Measurements from ENCODE around the gene LPO. TPM values are rescaled to one million over a fixed set of nuclear protein-coding genes. Genes with fewer than 3 reads are reported as not detected.

Gene LPO
- total RNA-seq, 1 donor from 2014 or later: 0.31 TPM

DNA sequence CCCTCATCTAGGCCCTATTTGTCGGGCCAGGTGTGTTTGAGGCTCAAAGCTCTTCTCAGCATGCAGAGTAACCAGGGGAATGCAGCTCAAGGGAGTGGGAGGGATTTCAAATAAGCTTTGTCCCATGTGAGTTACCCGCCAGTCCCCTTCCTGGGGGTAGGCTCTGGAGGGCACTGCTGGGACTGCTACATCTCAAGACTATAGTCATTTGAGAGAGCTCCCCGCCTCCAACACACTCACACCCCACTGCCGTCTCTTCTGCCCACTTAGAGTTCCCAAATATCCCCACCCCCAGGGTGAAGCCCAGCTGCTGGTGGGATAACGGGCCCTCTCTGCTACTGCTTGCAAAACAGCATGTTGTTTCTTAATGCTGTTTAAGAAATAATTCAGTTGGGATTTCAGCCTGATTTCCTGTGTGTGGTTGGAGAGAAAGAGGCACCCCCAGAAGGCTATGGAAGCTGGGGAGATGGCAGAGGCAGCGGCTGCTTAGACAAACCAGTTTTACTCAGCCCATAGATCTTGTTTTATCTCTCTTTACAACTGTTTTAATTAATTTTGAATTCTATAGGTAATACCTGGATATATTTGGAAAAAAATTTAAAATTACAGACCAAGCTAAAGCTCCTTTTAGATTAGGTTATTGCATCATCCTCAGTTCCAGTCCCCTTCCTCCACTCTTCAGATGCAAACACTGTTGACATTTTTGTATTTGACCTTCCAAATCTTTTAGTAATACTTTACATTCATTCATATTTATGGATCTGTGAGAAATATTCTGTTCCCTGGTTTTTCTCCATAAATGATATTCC, 46.4 kb downstream of the LPO start:
- peaks cover 7% of the 10 kb centered on the region for H3K27me3 Mint-ChIP-seq (ENCODE audit: unreplicated experiment)
- no peak overlapping the region for H3K4me3 Mint-ChIP-seq (ENCODE audit: unreplicated experiment)
- H3K27ac Mint-ChIP-seq (ENCODE audit: unreplicated experiment): no peak overlapping the region
- no peaks in the 10 kb centered on the region for H3K4me1 Mint-ChIP-seq (ENCODE audit: unreplicated experiment)
- H3K36me3 Mint-ChIP-seq (ENCODE audit: low read depth, unreplicated experiment): no peaks in the 10 kb centered on the region
- TF ChIP-seq, protein P1, sequence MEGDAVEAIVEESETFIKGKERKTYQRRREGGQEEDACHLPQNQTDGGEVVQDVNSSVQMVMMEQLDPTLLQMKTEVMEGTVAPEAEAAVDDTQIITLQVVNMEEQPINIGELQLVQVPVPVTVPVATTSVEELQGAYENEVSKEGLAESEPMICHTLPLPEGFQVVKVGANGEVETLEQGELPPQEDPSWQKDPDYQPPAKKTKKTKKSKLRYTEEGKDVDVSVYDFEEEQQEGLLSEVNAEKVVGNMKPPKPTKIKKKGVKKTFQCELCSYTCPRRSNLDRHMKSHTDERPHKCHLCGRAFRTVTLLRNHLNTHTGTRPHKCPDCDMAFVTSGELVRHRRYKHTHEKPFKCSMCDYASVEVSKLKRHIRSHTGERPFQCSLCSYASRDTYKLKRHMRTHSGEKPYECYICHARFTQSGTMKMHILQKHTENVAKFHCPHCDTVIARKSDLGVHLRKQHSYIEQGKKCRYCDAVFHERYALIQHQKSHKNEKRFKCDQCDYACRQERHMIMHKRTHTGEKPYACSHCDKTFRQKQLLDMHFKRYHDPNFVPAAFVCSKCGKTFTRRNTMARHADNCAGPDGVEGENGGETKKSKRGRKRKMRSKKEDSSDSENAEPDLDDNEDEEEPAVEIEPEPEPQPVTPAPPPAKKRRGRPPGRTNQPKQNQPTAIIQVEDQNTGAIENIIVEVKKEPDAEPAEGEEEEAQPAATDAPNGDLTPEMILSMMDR (IDR thresholded peaks at IDR 0.05; ENCODE audit: unreplicated experiment): no peak
- H3K9me3 Mint-ChIP-seq (ENCODE audit: unreplicated experiment): no peaks in the 10 kb centered on the region
- no peak for DNase-seq (ENCODE audit: low spot score)

GRCh38 chr17:58285422-58285810, 47.0 kb downstream of the LPO start:
- Mint-ChIP-seq H3K36me3 (ENCODE audit: low read depth, unreplicated experiment) (no peaks in the 10 kb centered on the region), H3K9me3 (ENCODE audit: unreplicated experiment) (no peaks in the 10 kb centered on the region), H3K4me1 (ENCODE audit: unreplicated experiment) (no peaks in the 10 kb centered on the region), H3K4me3 (ENCODE audit: unreplicated experiment) (no peak overlapping the region), H3K27ac (ENCODE audit: unreplicated experiment) (no peak overlapping the region), H3K27me3 (ENCODE audit: unreplicated experiment) (peaks cover 3% of the 10 kb centered on the region)
- TF ChIP-seq, protein P1 (IDR thresholded peaks at IDR 0.05; ENCODE audit: unreplicated experiment): no peak
- DNase-seq (ENCODE audit: low spot score): no peak

GRCh38 chr17:58289869-58290268, 51.5 kb downstream of the LPO start:
- no peak for DNase-seq (ENCODE audit: low spot score)
- no peak overlapping the region for H3K4me3 Mint-ChIP-seq (ENCODE audit: unreplicated experiment)
- H3K9me3 Mint-ChIP-seq (ENCODE audit: unreplicated experiment): no peaks in the 10 kb centered on the region
- no peaks in the 10 kb centered on the region for H3K27me3 Mint-ChIP-seq (ENCODE audit: unreplicated experiment)
- H3K4me1 Mint-ChIP-seq (ENCODE audit: unreplicated experiment): peaks cover 4% of the 10 kb centered on the region
- TF ChIP-seq, protein P1 (IDR thresholded peaks at IDR 0.05; ENCODE audit: unreplicated experiment): no peak
- no peak overlapping the region for H3K27ac Mint-ChIP-seq (ENCODE audit: unreplicated experiment)
- no peaks in the 10 kb centered on the region for H3K36me3 Mint-ChIP-seq (ENCODE audit: low read depth, unreplicated experiment)

- DNase-seq (ENCODE audit: low spot score): no peak
- Mint-ChIP-seq H3K27ac (ENCODE audit: unreplicated experiment) (no peak overlapping the region), H3K4me3 (ENCODE audit: unreplicated experiment) (no peak overlapping the region), H3K4me1 (ENCODE audit: unreplicated experiment) (peaks cover 4% of the 10 kb centered on the region), H3K27me3 (ENCODE audit: unreplicated experiment) (no peaks in the 10 kb centered on the region), H3K36me3 (ENCODE audit: low read depth, unreplicated experiment) (no peaks in the 10 kb centered on the region), H3K9me3 (ENCODE audit: unreplicated experiment) (no peaks in the 10 kb centered on the region)
- TF ChIP-seq, protein P1 (IDR thresholded peaks at IDR 0.05; ENCODE audit: unreplicated experiment): no peak
Measured at GRCh38 chr17:58291246-58291645, 52.9 kb downstream of the LPO start.

DNA sequence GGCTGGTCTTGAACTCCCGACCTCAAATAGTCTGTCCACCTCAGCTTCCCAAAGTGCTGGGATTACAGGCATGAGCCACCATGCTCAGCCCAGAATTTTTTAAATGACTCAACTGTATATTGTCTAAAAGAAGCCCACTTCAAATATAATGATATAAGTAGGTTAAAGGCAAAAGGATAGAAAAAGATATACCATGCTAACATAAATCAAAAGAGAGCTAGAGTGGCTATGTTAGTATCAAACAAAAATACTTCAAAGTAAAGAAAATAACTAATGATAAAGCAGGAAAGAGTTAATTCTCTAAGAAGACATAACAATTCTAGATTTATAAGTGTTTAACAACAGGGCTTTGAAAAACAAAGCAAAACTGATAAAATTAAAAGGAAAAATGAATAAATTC, 55.6 kb downstream of the LPO start:
- Mint-ChIP-seq H3K4me3 (ENCODE audit: unreplicated experiment) (no peak overlapping the region), H3K36me3 (ENCODE audit: low read depth, unreplicated experiment) (no peaks in the 10 kb centered on the region), H3K27me3 (ENCODE audit: unreplicated experiment) (no peaks in the 10 kb centered on the region), H3K27ac (ENCODE audit: unreplicated experiment) (no peak overlapping the region), H3K4me1 (ENCODE audit: unreplicated experiment) (peaks cover 4% of the 10 kb centered on the region), H3K9me3 (ENCODE audit: unreplicated experiment) (no peaks in the 10 kb centered on the region)
- TF ChIP-seq, protein P1 (IDR thresholded peaks at IDR 0.05; ENCODE audit: unreplicated experiment): no peak
- DNase-seq (ENCODE audit: low spot score): no peak

All from endothelial cell (in vitro differentiated cells).